H1 (cell line): ENCODE measurements around the gene VIT.

Experiments
- CEBPB ChIP-seq: IDR thresholded peaks from 2 replicates; pipeline ENCODE4 v1.6.1; 2012; ENCODE audit warnings: low read depth, low read length
- CTCF ChIP-seq, 3 experiments: IDR thresholded peaks; 1 replicate in 2 of 3; 2 replicates in 1 of 3; pipeline versions ENCODE4 v1.5.1 to v1.6.1; 2011; ENCODE audit warnings: low read length in 3 of 3, mild to moderate bottlenecking in 3 of 3, inconsistent platforms in 2 of 3, low read depth in 1 of 3, moderate library complexity in 1 of 3; ENCODE audit not compliant: insufficient read depth in 1 of 3; ENCODE audit errors: control extremely low read depth in 1 of 3
- EP300 ChIP-seq, 2 experiments: IDR thresholded peaks; 1 replicate in 1 of 2; 2 replicates in 1 of 2; pipeline ENCODE4 v1.6.1; 2011 to 2012; ENCODE audit warnings: low read depth in 2 of 2, low read length in 2 of 2, mild to moderate bottlenecking in 2 of 2, borderline replicate concordance in 1 of 2, inconsistent platforms in 1 of 2, moderate library complexity in 1 of 2
- MAFK ChIP-seq: IDR thresholded peaks from 2 replicates; pipeline ENCODE4 v1.6.1; 2012; ENCODE audit warnings: low read depth, mild to moderate bottlenecking, improper control_type of control experiment, low read length
- POLR2A ChIP-seq, 2 experiments: IDR thresholded peaks; 1 replicate in 1 of 2; 2 replicates in 1 of 2; pipeline ENCODE4 v1.6.1; 2011; ENCODE audit warnings: low read depth in 2 of 2, low read length in 2 of 2, mild to moderate bottlenecking in 2 of 2; ENCODE audit errors: control extremely low read depth in 1 of 2
- POLR2AphosphoS5 ChIP-seq: IDR thresholded peaks from 2 replicates; pipeline ENCODE4 v1.6.1; 2011; ENCODE audit warnings: low read depth, low read length
- RFX5 ChIP-seq: IDR thresholded peaks from 2 replicates; pipeline ENCODE4 v1.6.1; 2011; ENCODE audit warnings: low read depth, low read length, improper control_type of control experiment, borderline replicate concordance
- RNF2 ChIP-seq: fragments of 200-900, 300-1000 bp; sonication (generic); IDR thresholded peaks from 2 replicates; pipeline ENCODE4 v1.7.1; 2016; ENCODE audit warnings: borderline replicate concordance, low read depth, mild to moderate bottlenecking, antibody characterized with exemption, low read length; ENCODE audit not compliant: poor library complexity, severe bottlenecking; ENCODE audit errors: missing control alignments
- SIN3A ChIP-seq, 2 experiments: IDR thresholded peaks in 1 of 2; conservative IDR thresholded peaks in 1 of 2; 2 replicates each; pipeline ENCODE4 v1.6.1; 2011 to 2012; ENCODE audit warnings: low read length in 2 of 2, improper control_type of control experiment in 1 of 2, low read depth in 1 of 2, mild to moderate bottlenecking in 1 of 2
- SIX5 ChIP-seq: IDR thresholded peaks from 2 replicates; pipeline ENCODE4 v1.6.1; 2011; ENCODE audit warnings: mild to moderate bottlenecking, low read depth, low read length
- YY1 ChIP-seq: IDR thresholded peaks from 2 replicates; pipeline ENCODE4 v1.6.1; 2011; ENCODE audit warnings: low read depth, mild to moderate bottlenecking, low read length

DNA sequence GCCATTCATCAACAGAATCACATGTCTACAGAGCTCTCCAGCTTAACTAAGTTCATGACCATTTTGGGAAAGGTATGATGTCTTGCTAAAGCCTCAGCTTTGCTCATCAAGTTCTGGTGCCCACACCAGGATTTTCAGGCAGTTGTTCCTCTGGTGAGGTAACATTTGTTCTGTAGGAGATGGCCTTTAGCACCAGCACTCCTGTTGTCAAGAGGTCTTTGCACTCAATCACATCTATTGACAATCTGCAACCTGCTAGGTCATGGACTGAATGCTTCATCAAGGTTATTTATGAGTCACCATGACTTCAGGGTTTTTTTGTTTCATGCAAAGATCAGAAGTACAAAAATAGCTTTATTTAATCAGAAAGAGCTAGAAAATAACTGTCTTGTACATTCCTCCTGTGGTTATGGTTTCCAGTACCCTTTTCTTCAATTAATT is 36.6 kb upstream of the VIT start:
- TF ChIP-seq CTCF (IDR thresholded peaks at IDR 0.05; ENCODE audit: control extremely low read depth in 1 of 3, insufficient read depth in 1 of 3, low read depth in 1 of 3, low read length in 3 of 3) (no peak), EP300 (IDR thresholded peaks at IDR 0.05; ENCODE audit: borderline replicate concordance in 1 of 2, low read depth in 2 of 2, low read length in 2 of 2) (no peak), MAFK (no peak), RNF2 (no peak), POLR2AphosphoS5 (no peak), CEBPB (no peak), POLR2A (IDR thresholded peaks at IDR 0.05; ENCODE audit: control extremely low read depth in 1 of 2, low read depth in 2 of 2, low read length in 2 of 2) (no peak), SIX5 (no peak), YY1 (no peak), SIN3A (conservative IDR thresholded peaks at IDR 0.05 in 1 of 2, IDR thresholded peaks at IDR 0.05 in 1 of 2; ENCODE audit: low read depth in 1 of 2, low read length in 2 of 2) (no peak), RFX5 (no peak)
